Cardiac muscle cell (in vitro differentiated cells and primary cell): ENCODE data around the gene CFAP58. TPM values are rescaled to one million over a fixed set of nuclear protein-coding genes. Genes with fewer than 3 reads are reported as not detected.

Experiments used
- DNase-seq, 2 donors: peaks; one replicate each; pipeline versions ENCODE4 v3.0.0 to v3.0.0-alpha.2; 2010 to 2017; ENCODE audit warnings: low read depth in 1 of 2, low spot score in 1 of 2
- H3K27ac ChIP-seq: fragments of 200-600 bp; sonication (generic); 2 replicates; pipeline ENCODE4 v1.5.1; 2016
- H3K27me3 ChIP-seq: fragments of 200-600 bp; sonication (generic); 2 replicates; pipeline ENCODE4 v1.6.0; 2016; ENCODE audit warnings: control low read depth
- H3K36me3 ChIP-seq: fragments of 200-600 bp; sonication (generic); 2 replicates; pipeline ENCODE4 v1.5.1; 2016; ENCODE audit warnings: control low read depth
- H3K4me1 ChIP-seq: fragments of 200-600 bp; sonication (generic); 2 replicates; pipeline ENCODE4 v1.8.1; 2017; ENCODE audit warnings: low read depth, mild to moderate bottlenecking, mixed run types
- H3K4me3 ChIP-seq: fragments of 200-600 bp; sonication (generic); 2 replicates; pipeline ENCODE4 v1.5.1; 2016; ENCODE audit warnings: mild to moderate bottlenecking
- H3K9me3 ChIP-seq: fragments of 200-600 bp; sonication (generic); 2 replicates; pipeline ENCODE4 v1.5.1; 2017; ENCODE audit warnings: low read depth, mild to moderate bottlenecking, control low read depth
- polyA plus RNA-seq: library from polyadenylated mRNA; unstranded; fragments of >200 nt; fragmentation: Nextera tagmentation; extraction: Ambion mirVana; gene quantifications from 2 replicates; pipeline ENCODE4 v1.2.1, GENCODE V29; 2016
- total RNA-seq: library from RNA; depleted of rRNA; stranded (reverse); fragments of >200 nt; gene quantifications from 2 replicates; pipeline ENCODE4 v1.2.3, GENCODE V29; 2016
- TF ChIP-seq, protein P1 (sequence below): IDR thresholded peaks from 2 replicates; pipeline ENCODE4 v1.5.1; 2012; ENCODE audit warnings: low read depth, mild to moderate bottlenecking, low read length

The CFAP58 gene
- total and polyA plus RNA-seq, 2 experiments from 2014 or later, result 1.1 to 1.9 TPM

DNA sequence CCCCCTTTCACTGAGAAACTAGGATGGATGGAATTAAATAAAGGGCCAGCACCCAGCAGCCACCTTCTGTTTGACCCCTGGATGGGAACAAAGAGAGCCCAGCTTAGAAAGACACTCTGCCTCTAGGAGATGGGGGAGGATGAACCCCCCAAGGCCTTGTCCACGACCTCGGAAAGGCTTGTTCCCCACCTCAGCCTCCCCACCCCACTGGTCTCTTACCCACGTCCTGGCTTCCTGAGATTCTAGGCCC lies 25.1 kb upstream of the CFAP58 start:
- Histone ChIP-seq H3K36me3 (no peaks in the 10 kb centered on the region), H3K4me3 (no peak overlapping the region), H3K27me3 (no peaks in the 10 kb centered on the region), H3K27ac (peak overlapping the region; percentile 84), H3K4me1 (peaks cover 64% of the 10 kb centered on the region), H3K9me3 (no peaks in the 10 kb centered on the region)
- DNase-seq, result no peak
- TF ChIP-seq, protein P1, sequence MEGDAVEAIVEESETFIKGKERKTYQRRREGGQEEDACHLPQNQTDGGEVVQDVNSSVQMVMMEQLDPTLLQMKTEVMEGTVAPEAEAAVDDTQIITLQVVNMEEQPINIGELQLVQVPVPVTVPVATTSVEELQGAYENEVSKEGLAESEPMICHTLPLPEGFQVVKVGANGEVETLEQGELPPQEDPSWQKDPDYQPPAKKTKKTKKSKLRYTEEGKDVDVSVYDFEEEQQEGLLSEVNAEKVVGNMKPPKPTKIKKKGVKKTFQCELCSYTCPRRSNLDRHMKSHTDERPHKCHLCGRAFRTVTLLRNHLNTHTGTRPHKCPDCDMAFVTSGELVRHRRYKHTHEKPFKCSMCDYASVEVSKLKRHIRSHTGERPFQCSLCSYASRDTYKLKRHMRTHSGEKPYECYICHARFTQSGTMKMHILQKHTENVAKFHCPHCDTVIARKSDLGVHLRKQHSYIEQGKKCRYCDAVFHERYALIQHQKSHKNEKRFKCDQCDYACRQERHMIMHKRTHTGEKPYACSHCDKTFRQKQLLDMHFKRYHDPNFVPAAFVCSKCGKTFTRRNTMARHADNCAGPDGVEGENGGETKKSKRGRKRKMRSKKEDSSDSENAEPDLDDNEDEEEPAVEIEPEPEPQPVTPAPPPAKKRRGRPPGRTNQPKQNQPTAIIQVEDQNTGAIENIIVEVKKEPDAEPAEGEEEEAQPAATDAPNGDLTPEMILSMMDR, result no peak

DNA sequence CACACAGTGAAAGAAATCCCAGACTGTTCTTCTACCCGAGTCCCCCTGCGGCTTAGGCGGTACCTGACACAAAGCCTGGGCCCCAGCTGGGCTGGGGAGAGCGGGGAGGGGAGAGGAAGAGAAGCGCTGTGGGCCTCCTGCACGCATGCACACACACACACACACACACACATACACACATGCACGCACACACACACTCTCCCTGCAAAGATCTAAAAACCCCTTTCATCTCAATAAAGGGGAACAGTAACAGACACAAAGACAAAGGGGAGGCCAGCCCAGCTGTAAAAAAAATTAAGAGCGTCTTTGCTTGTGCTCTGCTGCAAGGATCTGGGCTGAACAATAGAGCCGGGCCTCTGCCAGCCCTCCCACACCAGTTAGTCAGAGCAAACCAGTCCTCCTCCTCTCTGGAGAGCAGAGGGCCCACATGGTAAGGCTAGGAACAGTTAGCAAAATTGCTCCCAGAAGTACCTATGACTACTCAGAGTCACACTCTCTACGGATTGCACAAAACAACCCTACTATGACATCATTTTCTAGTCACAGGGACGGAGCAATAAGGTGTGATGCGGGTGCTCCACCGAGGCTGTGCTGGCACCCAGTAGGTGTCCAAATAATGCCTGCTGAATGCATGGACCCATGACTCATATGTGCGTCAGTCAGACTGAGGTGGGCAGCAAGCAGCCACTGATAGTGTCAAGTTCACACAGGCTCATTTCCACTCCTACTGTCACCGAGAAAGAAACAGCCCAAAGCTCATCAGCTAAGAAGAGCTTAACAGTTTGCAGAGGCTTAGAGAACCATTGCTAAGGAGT lies 24.5 kb upstream of the CFAP58 start:
- DNase-seq, result peak in 1 of 2 donors; percentile 94
- TF ChIP-seq, protein P1, result no peak
- Histone ChIP-seq H3K27me3 (no peaks in the 10 kb centered on the region), H3K4me3 (no peak overlapping the region), H3K4me1 (peaks cover 69% of the 10 kb centered on the region), H3K27ac (peak overlapping the region; percentile 84), H3K9me3 (no peaks in the 10 kb centered on the region), H3K36me3 (no peaks in the 10 kb centered on the region)

DNA sequence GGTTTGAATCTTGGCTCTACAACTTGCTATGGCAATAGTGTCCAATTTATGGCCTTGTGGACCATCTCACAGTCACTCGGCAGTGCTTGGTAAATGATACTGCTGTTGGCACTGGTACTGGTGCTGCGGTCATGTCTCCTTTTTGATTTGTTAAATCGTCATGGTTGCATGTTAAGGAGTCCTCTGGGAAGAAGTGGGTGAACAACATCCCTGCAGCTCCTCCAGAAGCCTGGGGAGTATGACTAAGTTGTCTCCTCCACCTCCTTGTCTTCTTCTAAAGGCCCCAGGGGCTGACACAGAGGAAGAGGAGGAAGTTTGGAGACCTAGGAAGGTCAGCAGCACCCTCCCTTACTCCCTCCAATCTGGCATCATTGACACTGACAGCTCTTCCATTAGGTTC lies 23.9 kb upstream of the CFAP58 start:
- no peaks in the 10 kb centered on the region for H3K27me3 ChIP-seq
- H3K4me1 ChIP-seq, result peaks cover 76% of the 10 kb centered on the region
- H3K27ac ChIP-seq, result peak overlapping the region; percentile 84
- no peaks in the 10 kb centered on the region for H3K9me3 ChIP-seq
- no peak overlapping the region for H3K4me3 ChIP-seq
- no peaks in the 10 kb centered on the region for H3K36me3 ChIP-seq
- DNase-seq, result peak in 1 of 2 donors; percentile 69
- TF ChIP-seq, protein P1, result no peak

DNA sequence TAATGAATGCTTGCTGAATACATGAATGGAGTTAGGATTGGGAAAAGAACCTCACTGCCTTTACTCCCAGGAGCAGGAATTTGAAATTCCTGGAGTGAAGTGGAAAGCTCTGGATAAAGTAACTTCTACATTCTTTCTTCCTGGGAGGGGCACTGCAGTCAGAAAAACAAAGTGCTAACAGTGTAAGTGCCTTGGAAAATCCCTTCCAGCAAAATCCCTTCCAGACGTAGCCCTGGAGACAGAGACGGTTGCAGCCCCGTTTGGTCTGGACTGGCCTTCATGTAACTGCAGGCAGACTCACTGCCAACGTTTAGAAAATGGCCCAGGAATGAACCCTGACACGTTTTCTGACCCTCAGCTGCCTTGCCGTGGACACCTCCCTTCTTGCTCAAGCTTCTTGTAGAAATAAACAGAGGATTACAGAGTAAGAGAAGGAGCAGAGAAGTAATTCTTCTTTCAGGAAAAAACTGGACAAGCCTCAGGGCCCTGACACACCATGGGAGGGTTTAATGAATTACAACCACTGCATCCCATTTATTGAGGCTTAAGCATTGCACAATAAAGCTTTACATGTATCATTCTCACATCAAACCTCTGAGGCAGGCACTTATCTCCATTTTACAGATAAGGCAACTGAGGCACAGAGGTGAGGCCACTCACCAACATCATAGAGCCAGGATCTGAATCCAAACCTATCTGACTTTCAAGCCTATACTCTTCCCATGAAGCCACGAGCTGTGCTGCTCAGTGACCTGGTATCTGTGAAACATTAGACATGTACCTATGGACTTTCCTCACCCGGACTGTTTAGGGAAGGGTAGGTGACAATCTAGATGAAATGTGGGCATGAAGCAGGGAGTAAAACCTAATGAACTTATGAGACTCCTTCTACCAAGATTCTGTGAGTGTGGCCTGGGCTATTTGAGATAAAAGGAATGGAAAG lies 23.2 kb upstream of the CFAP58 start:
- TF ChIP-seq, protein P1, result no peak
- H3K4me1 ChIP-seq, result peaks cover 76% of the 10 kb centered on the region
- no peaks in the 10 kb centered on the region for H3K36me3 ChIP-seq

DNA sequence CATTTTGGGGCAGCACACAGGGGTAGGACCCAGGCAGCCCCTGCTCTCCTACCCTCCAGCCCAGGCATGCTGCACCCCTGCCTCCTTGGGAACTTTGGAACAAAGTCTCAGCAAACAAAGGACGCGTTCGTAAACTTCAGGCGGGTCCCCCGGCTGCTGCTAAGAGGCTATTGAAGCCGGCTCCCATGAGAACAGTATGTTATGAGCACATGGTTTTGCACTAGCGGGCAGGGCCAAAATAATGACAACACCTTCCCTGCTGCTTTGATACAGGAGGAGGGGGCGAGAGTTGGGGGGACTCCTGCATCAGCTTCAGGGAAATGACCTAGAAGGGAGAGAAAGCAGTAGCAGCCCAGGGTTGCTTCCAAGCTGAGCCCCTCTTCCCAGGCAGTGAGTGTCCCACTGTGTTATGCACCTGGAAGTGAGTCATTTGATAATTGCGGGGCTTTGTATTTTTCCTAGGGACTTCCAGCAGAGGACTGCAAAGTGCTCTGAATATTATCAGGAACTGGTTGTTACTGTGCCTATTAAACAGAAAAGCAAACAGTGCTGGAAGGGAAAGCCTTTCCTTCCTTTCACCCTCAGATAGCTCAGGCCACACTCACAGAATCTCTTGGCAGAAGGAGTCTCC lies 22.3 kb upstream of the CFAP58 start:
- H3K36me3 ChIP-seq, result no peaks in the 10 kb centered on the region
- H3K27ac ChIP-seq, result peak overlapping the region; percentile 84
- no peak overlapping the region for H3K4me3 ChIP-seq
- H3K4me1 ChIP-seq, result peaks cover 76% of the 10 kb centered on the region
- TF ChIP-seq, protein P1, result no peak
- DNase-seq, result peak in 1 of 2 donors; percentile 70
- no peaks in the 10 kb centered on the region for H3K27me3 ChIP-seq
- no peaks in the 10 kb centered on the region for H3K9me3 ChIP-seq

More for the DNA sequence above, 23.2 kb upstream of the CFAP58 start:
- Histone ChIP-seq H3K4me3 (no peak overlapping the region), H3K27me3 (no peaks in the 10 kb centered on the region), H3K27ac (peak overlapping the region; percentile 84), H3K9me3 (no peaks in the 10 kb centered on the region)
- peak; percentile 71 to 89 for DNase-seq
